B cell (primary cell): ENCODE data around the gene CD44. TPM values are rescaled to one million over a fixed set of nuclear protein-coding genes. Genes with fewer than 3 reads are reported as not detected.

Experiments
- ATAC-seq: fragments of 200-7000 bp; cut with Tn5 transposase; one replicate; pipeline ENCODE4 v1.10.0; 2021; ENCODE audit warnings: low read depth, mild to moderate bottlenecking, moderate number of reproducible peaks, moderate library complexity
- CTCF ChIA-PET: fragments of 350-600 bp; sonication (Branson Sonifier 250); formaldehyde crosslinking; loops from one replicate; lab custom pipeline; 2021; ENCODE audit warnings: antibody characterized with exemption, inconsistent platforms; lab: Charles Lee
- POLR2A ChIA-PET: fragments of 350-600 bp; sonication (Branson Sonifier 250); formaldehyde crosslinking; loops from one replicate; lab custom pipeline; 2021; ENCODE audit warnings: antibody characterized with exemption; lab: Charles Lee
- DNase-seq: peaks from one replicate; pipeline ENCODE4 v3.0.0; 2013
- H2AFZ ChIP-seq: 2 replicates; pipeline ENCODE4 v1.6.1; 2012; ENCODE audit warnings: mild to moderate bottlenecking, low read depth, low read length; ENCODE audit not compliant: insufficient read depth, poor library complexity, severe bottlenecking
- H3K27ac ChIP-seq, 2 donors: 1 replicate in 1 of 2; 2 replicates in 1 of 2; pipeline ENCODE4 v1.5.1; 2012 to 2013; ENCODE audit warnings: low read length in 2 of 2, mild to moderate bottlenecking in 2 of 2, moderate library complexity in 1 of 2
- H3K27me3 ChIP-seq, 4 experiments: fragments of 200-600 bp in 1 of 4; sonication (generic) in 1 of 4; replicated peaks in 1 of 4; 1 replicate in 2 of 4; 2 replicates in 2 of 4; pipeline versions ENCODE4 v1.6.1 to v1.7.0; 2013 to 2016; ENCODE audit warnings: low read length in 3 of 4, mild to moderate bottlenecking in 2 of 4, mixed read lengths in 1 of 4, moderate library complexity in 1 of 4; ENCODE audit not compliant: insufficient read depth in 4 of 4, control insufficient read depth in 3 of 4; ENCODE audit errors: control extremely low read depth in 1 of 4
- H3K36me3 ChIP-seq, 2 experiments: replicated peaks in 1 of 2; 1 replicate in 1 of 2; 2 replicates in 1 of 2; pipeline versions ENCODE4 v1.6.1 to v1.7.1; 2013; ENCODE audit warnings: low read length in 1 of 2; ENCODE audit not compliant: insufficient read depth in 2 of 2, control insufficient read depth in 1 of 2; ENCODE audit errors: control extremely low read depth in 1 of 2, extremely low read depth in 1 of 2
- H3K4me1 ChIP-seq, 2 donors: fragments of 200-600 bp in 1 of 2; sonication (generic) in 1 of 2; 1 replicate in 1 of 2; 2 replicates in 1 of 2; pipeline versions ENCODE4 v1.5.1 to v1.6.1; 2013 to 2017; ENCODE audit warnings: low read length in 2 of 2; ENCODE audit not compliant: control insufficient read depth in 2 of 2, insufficient read depth in 2 of 2
- H3K4me2 ChIP-seq: replicated peaks from 2 replicates; pipeline ENCODE3; 2012; ENCODE audit warnings: mild to moderate bottlenecking, low read depth, low read length; ENCODE audit not compliant: poor library complexity, severe bottlenecking
- H3K4me3 ChIP-seq, 5 experiments: fragments of 200-600 bp in 1 of 5; sonication (generic) in 1 of 5; 1 replicate in 3 of 5; 2 replicates in 2 of 5; pipeline versions ENCODE4 v1.5.1 to v1.7.0; 2011 to 2016; ENCODE audit warnings: low read length in 4 of 5, mild to moderate bottlenecking in 4 of 5, low read depth in 2 of 5, control low read depth in 1 of 5, moderate library complexity in 1 of 5; ENCODE audit not compliant: insufficient read depth in 1 of 5; ENCODE audit errors: control extremely low read depth in 1 of 5, extremely low read depth in 1 of 5
- H3K79me2 ChIP-seq: fragments of 200-600 bp; sonication (generic); one replicate; pipeline ENCODE4 v1.6.0; 2016; ENCODE audit warnings: low read length; ENCODE audit not compliant: control insufficient read depth, insufficient read depth
- H3K9ac ChIP-seq: fragments of 200-600 bp; sonication (generic); 2 replicates; pipeline ENCODE4 v1.6.1; 2017; ENCODE audit warnings: mild to moderate bottlenecking, low read length, moderate library complexity
- H3K9me3 ChIP-seq, 3 donors: one replicate each; pipeline versions ENCODE4 v1.6.1 to v1.7.1; 2013; ENCODE audit warnings: low read length in 2 of 3; ENCODE audit not compliant: control insufficient read depth in 2 of 3, insufficient read depth in 1 of 3; ENCODE audit errors: control extremely low read depth in 1 of 3
- H4K20me1 ChIP-seq: 2 replicates; pipeline ENCODE4 v1.6.0; 2012; ENCODE audit warnings: mild to moderate bottlenecking, low read length; ENCODE audit not compliant: insufficient read depth, control insufficient read depth, poor library complexity, severe bottlenecking
- H3K27ac Mint-ChIP-seq: one replicate; pipeline ENCODE4 v1.8.0; 2021; ENCODE audit warnings: mixed read lengths
- H3K27me3 Mint-ChIP-seq: one replicate; pipeline ENCODE4 v1.8.0; 2021; ENCODE audit warnings: mixed read lengths
- H3K4me1 Mint-ChIP-seq: one replicate; pipeline ENCODE4 v1.8.0; 2021; ENCODE audit warnings: mixed read lengths
- H3K4me3 Mint-ChIP-seq: one replicate; pipeline ENCODE4 v1.8.0; 2021; ENCODE audit warnings: mixed read lengths
- H3K9me3 Mint-ChIP-seq: one replicate; pipeline ENCODE4 v1.8.0; 2022; ENCODE audit warnings: mixed read lengths; ENCODE audit not compliant: insufficient read depth
- CTCF ChIP-seq: fragments of 200-600 bp; IDR thresholded peaks from one replicate; pipeline ENCODE4 v1.8.0; 2022; ENCODE audit warnings: antibody characterized with exemption, mild to moderate bottlenecking
- EZH2 ChIP-seq: IDR thresholded peaks from 2 replicates; pipeline ENCODE4 v1.6.1; 2012; ENCODE audit warnings: borderline replicate concordance, low read depth, mild to moderate bottlenecking, moderate library complexity, low read length; ENCODE audit not compliant: insufficient read depth, poor library complexity, severe bottlenecking
- WGBS: methylation state at CpG from one replicate; pipeline ENCODE4 v1.1.5; 2013; ENCODE audit warnings: missing lambda C conversion rate; ENCODE audit not compliant: insufficient coverage; 5-methylcytosine and 5-hydroxymethylcytosine counted together
- intact Hi-C: fragments of 100-400 bp; cut with micrococcal nuclease; formaldehyde crosslinking; loops from one replicate; pipeline ENCODE4 v1.10.0; 2022
- polyA plus RNA-seq: library from polyadenylated mRNA; depleted of rRNA; stranded (reverse); fragments of >200 nt; gene quantifications from 2 replicates; pipeline ENCODE4 v1.2.3, GENCODE V29; 2012
- total RNA-seq, 2 donors: library from RNA; stranded (reverse); fragments of 120-200 nt in 1 of 2; gene quantifications; 1 replicate in 1 of 2; 2 replicates in 1 of 2; pipeline versions ENCODE4 v1.2.3 to v1.2.4, GENCODE V29; 2013 to 2022

Gene CD44
- total and polyA plus RNA-seq, 2 donors (not counting 1 experiment from before 2014, with no cell fraction given) = 261 to 896 TPM

- H3K9ac ChIP-seq = no peak overlapping the region
- ChIA-PET CTCF (interaction anchor here (1.1 to 1.8 kb wide), 4 partner anchors 9 to 161 kb away, joined by 3 to 7 read pairs (median 4); no protein-coding TSS in a partner anchor), POLR2A (no interaction called here)
- peaks cover 0 to 62% of the 10 kb centered on the region in 2 experiments for H3K36me3 ChIP-seq
- H3K4me2 ChIP-seq = no peak overlapping the region
- ATAC-seq (no peak), DNase-seq (no peak)
- peaks cover 100% of the 10 kb centered on the region for H3K79me2 ChIP-seq
- H3K4me3 ChIP-seq = no peak overlapping the region
- no peaks in the 10 kb centered on the region for H3K27me3 ChIP-seq
- no peaks in the 10 kb centered on the region for H3K9me3 ChIP-seq
- peak overlapping the region in 1 of 2 donors; percentile 35 for H3K27ac ChIP-seq
- intact Hi-C loops = no loop called here
- no peak overlapping the region for H3K27ac Mint-ChIP-seq
- no peak overlapping the region for H2AFZ ChIP-seq
- H3K9me3 Mint-ChIP-seq = peaks cover 3% of the 10 kb centered on the region
- WGBS = 100% methylated on average over 1 of the region's 1 CpG
- no peaks in the 10 kb centered on the region for H3K27me3 Mint-ChIP-seq
- TF ChIP-seq EZH2 = no peak
- TF ChIP-seq CTCF = no peak
- H3K4me3 Mint-ChIP-seq = peak overlapping the region; percentile 6
- peaks cover 69% of the 10 kb centered on the region for H4K20me1 ChIP-seq
- H3K4me1 Mint-ChIP-seq = peaks cover 94% of the 10 kb centered on the region
- H3K4me1 ChIP-seq = peaks cover 85 to 89% of the 10 kb centered on the region in 2 donors
Observed at GRCh38 chr11:35154952-35155351, 16.0 kb downstream of the CD44 start.

DNA sequence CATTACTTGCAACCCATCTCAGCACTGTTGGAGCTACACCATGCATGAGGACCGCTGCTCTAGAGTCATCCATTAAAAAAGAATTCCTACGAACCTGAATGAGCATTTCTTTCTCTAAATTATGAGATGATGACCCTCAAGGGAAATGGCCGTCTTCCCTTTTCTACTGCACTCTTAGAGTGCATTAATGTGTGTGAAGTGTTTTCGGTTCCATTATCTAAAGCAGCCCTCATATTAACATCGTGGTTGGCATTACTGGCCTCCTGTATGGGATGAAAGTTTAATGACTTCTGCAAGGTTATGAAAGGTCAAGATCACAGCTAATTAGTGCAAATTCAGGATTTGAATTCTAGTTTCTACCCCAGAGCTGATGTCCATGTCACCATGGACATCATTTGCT, 16.7 kb downstream of the CD44 start:
- Histone ChIP-seq H3K9ac (no peak overlapping the region), H3K4me1 (peaks cover 85 to 88% of the 10 kb centered on the region in 2 donors), H3K27ac (peak overlapping the region in 1 of 2 donors; percentile 35), H3K36me3 (peaks cover 0 to 62% of the 10 kb centered on the region in 2 experiments), H3K4me3 (no peak overlapping the region), H2AFZ (no peak overlapping the region), H3K27me3 (no peaks in the 10 kb centered on the region), H3K4me2 (no peak overlapping the region), H3K9me3 (no peaks in the 10 kb centered on the region), H4K20me1 (peaks cover 61% of the 10 kb centered on the region), H3K79me2 (peaks cover 100% of the 10 kb centered on the region)
- intact Hi-C loops = no loop called here
- ChIA-PET POLR2A (no interaction called here), CTCF (interaction anchor here (1.1 to 1.7 kb wide), 3 partner anchors 27 to 161 kb away, joined by 4 to 7 read pairs (median 5); no protein-coding TSS in a partner anchor)
- Mint-ChIP-seq H3K9me3 (peaks cover 3% of the 10 kb centered on the region), H3K4me3 (peak overlapping the region; percentile 20), H3K4me1 (peaks cover 94% of the 10 kb centered on the region), H3K27ac (peak overlapping the region; percentile 50), H3K27me3 (no peaks in the 10 kb centered on the region)
- WGBS = no CpG with 5 or more reads among the region's 5 CpGs
- ATAC-seq = no peak
- DNase-seq = no peak
- TF ChIP-seq EZH2 (no peak), CTCF (no peak)
